C4-2B (cell line): ENCODE results near the gene C3orf70.
A peak's percentile ranks its signal among the peaks of the same experiment; 100 is the strongest.

Experiments
- CTCF ChIP-seq: fragments of 450-650 bp; conservative IDR thresholded peaks from 2 replicates; pipeline ENCODE4 v1.5.1; 2017; ENCODE audit warnings: mild to moderate bottlenecking
- ZFX ChIP-seq: fragments of 450-650 bp; IDR thresholded peaks from 2 replicates; pipeline ENCODE4 v1.6.1; 2017

DNA sequence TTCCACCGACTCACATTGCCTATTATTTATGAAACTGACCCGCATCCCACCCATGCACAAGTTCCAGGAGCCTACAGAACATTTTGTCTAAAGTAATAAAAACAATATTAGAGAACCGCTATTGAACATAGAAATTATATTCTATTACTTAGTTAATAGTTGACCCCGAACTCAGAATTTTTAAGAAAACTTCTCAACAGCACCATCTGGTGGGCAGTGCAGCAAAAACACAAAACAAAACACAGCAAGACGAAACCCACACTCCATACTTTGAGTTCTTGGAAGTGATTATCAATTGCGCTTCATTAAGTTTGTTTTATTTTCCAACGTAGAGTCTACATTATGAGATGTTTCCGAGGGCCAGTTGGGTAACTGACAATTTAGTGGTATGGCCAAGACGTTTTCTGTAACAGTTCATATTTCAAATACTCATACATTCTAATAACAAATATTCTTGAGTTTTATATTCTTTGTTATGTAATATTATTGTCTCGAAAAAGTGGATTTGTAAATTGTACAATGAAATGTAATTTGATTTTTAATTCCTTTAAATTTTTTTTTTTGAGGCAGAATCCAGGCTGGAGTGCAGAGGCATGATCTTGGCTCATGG is 24.0 kb upstream of the C3orf70 start:
- peak; percentile 90 for TF ChIP-seq CTCF
- no peak for TF ChIP-seq ZFX
